ENCODE measurements around the gene CCL7.
A peak's percentile ranks its signal among the peaks of the same experiment; 100 is the strongest.
"Not testable (repeated sequence)": the region's sequence is repeated elsewhere in the genome, so short reads cannot be mapped to it uniquely, and the experiment has no call there.

The CCL7 gene

GRCh38 chr17:34269969-34270368 is at the start of gene CCL7:
CCL7 (plus strand) TSS chr17:34270221; CDS start chr17:34270291, 70 bp downstream.
- DNase-seq, result no peak

GRCh38 chr17:34220752-34221395 is 49.1 kb upstream of the CCL7 start:
- no peak for DNase-seq

GRCh38 chr17:34221411-34221810 is 48.6 kb upstream of the CCL7 start:
- DNase-seq, result no peak

- DNase-seq, result no peak
These were observed 47.1 kb upstream of the CCL7 start for GRCh38 chr17:34222722-34223497.

- DNase-seq, result no peak
These were observed 45.0 kb upstream of the CCL7 start for GRCh38 chr17:34225046-34225445.

GRCh38 chr17:34226011-34226743 is 43.8 kb upstream of the CCL7 start:
- no peak for DNase-seq

- DNase-seq, result no peak
These were observed 43.3 kb upstream of the CCL7 start for GRCh38 chr17:34226744-34227034.

GRCh38 chr17:34227293-34227692 is 42.7 kb upstream of the CCL7 start:
- DNase-seq, result not testable (repeated sequence)

GRCh38 chr17:34227707-34228106 is 42.3 kb upstream of the CCL7 start:
- no peak for DNase-seq

GRCh38 chr17:34228781-34229180 is 41.2 kb upstream of the CCL7 start:
- DNase-seq, result no peak

- no peak for DNase-seq
These were observed 39.7 kb upstream of the CCL7 start for GRCh38 chr17:34230342-34230741.

GRCh38 chr17:34234616-34235015 is 35.4 kb upstream of the CCL7 start:
- DNase-seq, result no peak

- DNase-seq, result no peak
These were observed 34.5 kb upstream of the CCL7 start for GRCh38 chr17:34235389-34236028.

GRCh38 chr17:34236281-34236892 is 33.6 kb upstream of the CCL7 start:
- DNase-seq, result no peak

- DNase-seq, result no peak
These were observed 32.6 kb upstream of the CCL7 start for GRCh38 chr17:34237458-34237857.

GRCh38 chr17:34241062-34241461 is 29.0 kb upstream of the CCL7 start:
- peak in 25 of 58 donors; percentile 3 to 46 (median 16) for DNase-seq

- no peak for DNase-seq
These were observed 27.2 kb upstream of the CCL7 start for GRCh38 chr17:34242587-34243363.

GRCh38 chr17:34243364-34244320 is 26.4 kb upstream of the CCL7 start:
- no peak for DNase-seq

GRCh38 chr17:34245351-34245905 is 24.6 kb upstream of the CCL7 start:
- DNase-seq, result no peak

Data from anterior cingulate cortex (tissue), 58 donors.